LoVo (cell line): ENCODE data around the gene VAV3.

Experiments used
- DNase-seq: peaks from one replicate; pipeline ENCODE4 v3.0.0-alpha.2; 2016; ENCODE audit warnings: low spot score

VAV3 gene

DNA sequence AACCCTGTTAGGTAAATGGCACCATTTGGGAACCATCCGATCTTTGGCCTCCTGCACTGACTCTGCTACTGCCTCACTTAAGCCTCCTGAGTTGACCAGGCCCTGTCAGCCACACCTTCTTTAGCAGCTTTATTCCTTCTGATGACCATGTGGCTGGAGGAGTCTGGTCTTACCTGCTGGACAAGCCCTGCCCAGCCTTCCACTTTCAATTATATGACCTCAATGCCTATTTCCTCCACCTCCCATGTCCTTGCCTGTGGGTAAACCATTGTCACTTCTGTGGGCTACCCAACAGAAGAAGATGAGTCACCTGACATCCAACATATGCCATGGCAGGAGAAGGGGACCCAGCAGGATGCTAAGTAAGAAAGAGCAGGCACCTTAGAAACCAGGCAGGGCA is 430.3 kb downstream of the VAV3 start:
- DNase-seq, result no peak

DNA sequence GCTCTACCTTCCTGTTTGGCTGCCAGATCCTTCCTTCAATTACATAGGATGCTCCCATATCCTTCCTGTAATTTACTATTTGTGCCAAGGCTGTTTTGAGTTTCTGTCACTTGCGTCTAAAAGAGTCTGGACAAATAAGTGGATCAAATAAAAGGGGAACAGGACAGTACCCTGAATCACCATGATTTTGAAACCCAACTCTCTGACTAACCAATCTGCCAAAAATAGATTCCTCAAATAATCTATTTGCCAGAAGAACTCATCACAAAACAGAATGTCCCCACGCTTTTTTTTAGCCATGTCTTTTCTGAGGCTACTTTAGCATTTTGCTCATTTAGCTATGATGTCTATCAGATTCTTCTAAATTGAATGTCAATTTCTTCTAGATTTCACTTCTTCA is 431.5 kb downstream of the VAV3 start:
- DNase-seq, result no peak

DNA sequence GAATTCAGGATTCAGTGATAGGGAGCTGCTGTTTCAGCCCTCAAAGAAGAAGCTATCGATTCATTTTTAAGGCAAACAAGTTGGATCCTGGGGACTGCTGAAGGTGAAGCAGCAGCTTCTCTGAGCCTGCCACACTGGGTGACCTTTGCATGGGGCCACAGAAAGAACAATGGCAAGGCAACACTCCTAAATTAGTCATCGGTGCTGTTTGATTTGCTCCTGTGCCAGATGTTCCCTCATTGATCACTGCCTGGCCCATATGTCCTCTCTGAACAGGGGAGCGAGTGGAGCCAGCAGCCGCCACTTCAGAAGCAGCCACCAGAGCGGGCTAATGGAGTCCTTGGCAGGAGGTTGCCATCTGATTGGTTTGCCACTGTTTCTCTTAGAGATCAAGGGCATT is 432.7 kb downstream of the VAV3 start:
- no peak for DNase-seq

DNA sequence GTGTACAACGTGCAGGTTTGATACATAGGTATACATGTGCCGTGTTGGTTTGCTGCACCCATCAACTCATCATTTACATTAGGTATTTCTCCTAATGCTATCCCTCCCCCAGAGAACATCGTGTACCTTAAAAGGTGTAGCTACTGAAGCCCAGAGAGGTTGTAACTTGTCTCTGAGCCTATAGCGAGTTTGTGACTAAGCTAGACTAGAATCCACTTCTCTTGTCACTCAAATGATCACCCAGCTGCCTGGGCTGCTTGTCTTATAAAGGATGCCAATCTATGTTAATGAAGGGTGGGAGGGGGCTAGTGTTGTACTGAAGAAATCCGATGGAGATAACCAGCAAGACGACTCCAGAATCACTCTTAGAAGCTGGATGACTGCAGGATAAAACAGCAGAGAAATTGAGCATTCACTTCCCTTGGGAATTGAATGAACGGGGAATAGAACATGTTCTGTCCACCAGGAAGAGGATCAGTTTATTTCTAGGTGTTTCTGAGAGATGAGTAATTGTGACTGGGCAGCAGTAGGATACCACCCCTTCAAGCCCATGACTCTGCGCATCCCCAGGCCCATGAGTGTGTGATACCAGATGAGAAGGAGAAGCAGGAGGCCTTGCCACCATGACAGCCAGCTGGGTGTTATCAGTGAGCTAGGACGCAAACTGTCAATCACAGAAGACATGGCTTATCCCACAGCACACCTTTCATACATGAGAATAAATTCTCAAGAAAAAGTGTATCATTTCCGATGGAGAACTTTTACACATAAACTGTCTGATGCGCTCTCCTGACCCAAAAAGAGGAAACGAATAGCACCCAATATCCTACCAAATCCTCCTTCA is 433.7 kb downstream of the VAV3 start:
- no peak for DNase-seq

DNA sequence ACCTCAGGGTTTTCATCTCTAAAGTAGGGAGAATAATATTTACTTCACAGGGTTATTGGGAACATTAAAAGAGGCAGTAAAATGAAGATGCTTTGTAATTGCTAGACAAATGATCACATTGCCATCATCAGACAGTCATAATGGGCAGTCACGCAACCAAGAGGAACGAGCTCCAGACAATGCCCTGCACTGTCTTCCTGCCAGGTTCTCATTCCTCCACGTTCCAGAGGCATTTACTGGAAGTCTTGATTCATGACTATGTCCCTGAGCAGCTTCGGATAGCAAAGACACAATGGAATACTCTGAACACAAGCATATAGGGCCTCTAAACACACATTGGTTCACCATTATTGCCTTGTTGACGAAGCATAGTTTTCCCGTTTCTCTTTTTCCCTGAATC is 434.4 kb downstream of the VAV3 start:
- DNase-seq, result no peak

DNA sequence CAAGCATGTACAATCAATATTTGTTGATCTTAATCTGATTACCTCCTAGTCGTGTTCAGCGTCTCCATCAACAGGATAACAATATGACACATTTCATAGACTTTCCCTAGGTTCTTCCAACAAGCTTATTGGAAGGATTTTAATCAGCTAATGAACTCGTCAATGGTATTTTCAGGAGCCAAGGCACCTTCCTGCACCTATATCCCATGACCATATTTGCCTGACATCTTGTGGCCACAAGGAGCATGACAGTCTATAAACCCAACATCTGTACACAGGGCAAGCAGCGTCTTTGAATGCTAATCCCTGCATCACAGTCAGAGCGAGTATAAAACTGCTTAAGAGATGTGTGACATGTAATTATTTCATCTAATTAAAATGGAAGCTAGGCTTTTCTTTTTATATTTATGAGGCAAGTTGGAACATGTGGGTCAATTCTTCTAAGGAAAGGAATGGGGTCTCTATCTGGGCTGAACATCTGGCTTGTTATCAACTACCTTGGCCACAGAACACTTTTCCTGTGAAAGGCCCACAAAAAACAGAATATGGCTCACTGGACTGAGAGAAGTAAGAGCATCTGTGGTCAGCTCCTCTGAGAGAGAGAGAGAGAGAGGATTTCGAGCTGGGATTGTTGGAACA is 435.4 kb downstream of the VAV3 start:
- DNase-seq, result peak; percentile 51

DNA sequence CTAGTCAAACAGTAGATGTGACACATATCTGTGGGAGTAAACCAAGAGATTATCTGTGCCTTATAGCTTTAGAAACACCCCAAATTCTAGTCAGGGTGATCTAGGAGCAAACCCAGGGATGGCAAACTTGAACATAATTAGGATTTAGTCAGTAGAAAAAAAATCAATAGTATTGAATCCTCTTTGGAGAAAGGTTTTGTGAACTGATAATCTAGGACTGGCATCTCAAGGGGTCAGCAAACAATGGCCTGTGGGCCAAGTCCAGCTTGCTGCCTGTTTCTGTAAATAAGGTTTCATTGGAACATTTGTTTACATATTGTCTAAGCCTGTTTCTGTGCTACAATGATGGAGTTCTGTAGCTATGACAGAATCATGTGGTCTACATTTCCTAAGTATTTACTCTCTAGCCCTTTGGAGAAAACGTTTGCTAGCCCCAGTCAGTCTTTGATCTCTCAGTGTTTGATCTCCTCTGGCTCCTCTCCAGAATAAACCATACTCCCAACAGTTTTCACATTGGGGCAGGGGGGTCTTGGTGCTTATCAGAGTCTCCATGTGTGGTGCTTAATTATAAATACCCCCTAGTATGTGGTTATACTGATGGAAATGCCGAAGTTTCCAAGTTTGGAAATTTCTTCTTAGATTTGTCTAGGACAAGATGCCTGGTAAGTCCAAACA is 438.3 kb downstream of the VAV3 start:
- DNase-seq, result no peak

DNA sequence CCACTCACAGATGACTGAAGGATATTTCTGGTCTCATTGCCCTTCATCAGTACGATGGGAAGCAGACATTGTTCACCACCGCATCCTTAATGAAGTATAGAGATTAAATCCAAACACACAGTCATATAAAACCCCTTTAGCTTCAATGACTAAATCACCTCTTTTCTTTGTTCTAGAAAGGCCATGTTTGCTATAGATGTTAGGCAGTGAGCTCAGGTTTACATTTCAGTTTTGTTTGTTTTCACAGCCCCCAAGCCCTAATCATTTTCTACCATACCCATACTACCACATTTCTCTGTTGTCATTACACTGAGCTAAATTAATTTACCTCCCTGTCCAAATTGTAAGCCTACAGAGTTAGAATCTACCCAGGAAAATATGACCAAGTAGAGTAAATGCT is 439.0 kb downstream of the VAV3 start:
- DNase-seq, result no peak

DNA sequence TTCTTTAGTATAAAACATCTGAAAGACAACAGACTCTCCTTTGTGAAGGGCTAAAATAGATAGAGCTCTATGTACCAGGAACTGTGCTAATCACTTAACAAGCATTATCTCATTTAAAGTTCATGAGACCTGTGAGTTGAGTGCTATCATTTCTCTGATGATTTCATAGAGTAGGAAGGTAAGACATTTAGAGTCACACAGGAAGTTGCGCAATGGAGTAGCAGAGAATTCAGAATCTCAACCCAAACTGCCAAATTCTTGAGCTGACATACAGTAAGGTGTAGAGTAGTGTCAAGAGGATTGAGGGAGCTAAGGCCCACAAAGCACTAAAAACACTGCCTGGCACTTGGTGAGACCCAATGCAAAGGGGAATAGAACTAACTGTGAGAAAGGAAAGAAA is 439.8 kb downstream of the VAV3 start:
- no peak for DNase-seq

DNA sequence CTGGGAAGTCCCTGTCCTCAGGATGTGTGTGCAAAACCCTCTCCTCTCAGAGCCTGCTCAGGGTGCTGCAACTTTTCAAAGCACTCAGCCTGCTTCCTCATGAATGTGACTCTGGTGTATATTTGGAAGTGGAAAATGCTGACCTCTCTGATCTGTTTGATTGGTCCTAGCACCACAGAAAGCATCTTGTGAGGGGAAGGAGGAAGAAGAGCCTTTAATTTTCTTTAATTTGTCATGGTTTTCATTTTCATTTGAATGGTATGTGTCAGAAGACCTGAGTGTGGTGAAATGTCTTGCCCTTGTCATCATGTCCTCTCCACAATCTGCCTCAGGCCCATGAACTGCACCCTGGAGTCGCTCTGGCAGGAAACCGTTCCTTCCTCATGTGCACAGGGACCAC is 440.7 kb downstream of the VAV3 start:
- no peak for DNase-seq

DNA sequence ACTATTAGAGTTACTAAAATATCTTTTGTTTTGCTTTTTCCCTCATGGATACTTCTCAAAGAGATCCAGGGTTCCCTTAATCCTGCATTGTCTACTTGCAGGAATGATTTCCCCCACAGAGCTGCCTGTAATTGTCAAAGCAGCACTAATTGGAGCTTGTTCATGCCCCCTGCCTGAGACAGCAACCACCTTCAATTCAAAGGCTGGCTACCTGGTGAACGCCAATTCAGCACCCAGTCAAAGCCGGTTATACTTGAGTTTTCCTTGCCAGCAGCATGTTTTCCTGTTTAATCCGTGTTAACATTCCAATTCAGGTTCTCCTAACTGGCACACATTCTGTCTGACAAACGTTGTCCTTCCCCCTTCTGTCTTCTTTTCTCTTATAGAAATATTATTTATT is 441.2 kb downstream of the VAV3 start:
- DNase-seq, result no peak

DNA sequence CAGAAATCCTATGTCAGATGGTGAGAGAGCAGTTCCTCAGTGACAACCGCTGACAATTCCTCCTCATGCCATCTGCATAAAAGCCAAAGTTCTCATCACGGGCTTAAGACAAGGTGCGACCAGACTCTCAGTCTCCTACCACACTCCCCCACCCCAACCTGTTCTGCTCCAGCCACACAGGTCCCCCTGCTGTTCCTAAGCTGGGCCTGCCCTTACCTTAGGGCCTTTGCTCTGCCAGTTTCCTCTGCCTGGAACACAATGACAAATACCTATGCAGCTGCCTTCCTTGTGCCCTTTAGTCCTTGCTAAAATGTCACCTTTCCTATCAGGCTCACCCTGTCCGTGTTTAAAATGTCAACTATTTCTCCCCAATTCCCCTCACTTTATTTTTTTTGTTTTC is 441.9 kb downstream of the VAV3 start:
- no peak for DNase-seq
